A673 (cell line): ENCODE measurements around the gene PRDM16. TPM values are rescaled to one million over a fixed set of nuclear protein-coding genes. Genes with fewer than 3 reads are reported as not detected.

Experiments used
- BruUV-seq: library from RNA; stranded (reverse); fragments of 400-500 nt; replicated peaks from 2 replicates; lab custom pipeline; 2021; lab: Mats Ljungman, UMichigan
- CTCF ChIA-PET: fragments of 300-600 bp; sonication (Branson Sonifier 250); formaldehyde crosslinking; loops from one replicate; lab custom pipeline; 2022; ENCODE audit warnings: antibody characterized with exemption; lab: Charles Lee
- POLR2A ChIA-PET: fragments of 300-600 bp; sonication (Branson Sonifier 250); formaldehyde crosslinking; loops from one replicate; lab custom pipeline; 2022; ENCODE audit warnings: antibody characterized with exemption; ENCODE audit not compliant: low non-redundant PET; lab: Charles Lee
- DNase-seq: peaks from one replicate; pipeline ENCODE4 v3.0.0-alpha.2; 2015; ENCODE audit warnings: low spot score
- H3K27ac ChIP-seq: fragments of 200-600 bp; sonication (generic); 2 replicates; pipeline ENCODE4 v1.5.1; 2016; ENCODE audit warnings: mixed run types, low read depth, mild to moderate bottlenecking, mixed read lengths, antibody characterized with exemption, low read length; ENCODE audit not compliant: poor library complexity, severe bottlenecking
- H3K27me3 ChIP-seq: fragments of 200-600 bp; sonication (generic); replicated peaks from 2 replicates; pipeline ENCODE4 v1.6.1; 2017; ENCODE audit warnings: mixed run types, low read depth, mild to moderate bottlenecking, mixed read lengths, antibody characterized with exemption, low read length; ENCODE audit not compliant: insufficient read depth, poor library complexity
- H3K36me3 ChIP-seq: fragments of 200-600 bp; sonication (generic); 2 replicates; pipeline ENCODE4 v1.6.1; 2016; ENCODE audit warnings: mixed run types, mild to moderate bottlenecking, mixed read lengths, antibody characterized with exemption, low read length; ENCODE audit not compliant: insufficient read depth, poor library complexity, severe bottlenecking
- H3K4me1 ChIP-seq: fragments of 200-600 bp; sonication (generic); 2 replicates; pipeline ENCODE4 v1.6.1; 2017; ENCODE audit warnings: mixed run types, mild to moderate bottlenecking, mixed read lengths, antibody characterized with exemption, low read length; ENCODE audit not compliant: insufficient read depth, poor library complexity, severe bottlenecking
- H3K4me3 ChIP-seq: fragments of 200-600 bp; sonication (generic); 2 replicates; pipeline ENCODE4 v1.5.1; 2016; ENCODE audit warnings: low read depth, mixed run types, mild to moderate bottlenecking, mixed read lengths, low read length; ENCODE audit not compliant: poor library complexity, severe bottlenecking
- H3K9me3 ChIP-seq: fragments of 200-600 bp; sonication (generic); 2 replicates; pipeline ENCODE4 v1.6.1; 2016; ENCODE audit warnings: mixed run types, low read depth, mild to moderate bottlenecking, mixed read lengths, antibody characterized with exemption, low read length; ENCODE audit not compliant: poor library complexity, severe bottlenecking
- CTCF ChIP-seq: fragments of 300-800, 200-600 bp; sonication (generic); conservative IDR thresholded peaks from 2 replicates; pipeline ENCODE4 v1.5.1; 2017; ENCODE audit warnings: low read depth, mild to moderate bottlenecking, antibody characterized with exemption, low read length, moderate library complexity, mixed read lengths
- EZH2 ChIP-seq: fragments of 200-600 bp; sonication (generic); IDR thresholded peaks from 2 replicates; pipeline ENCODE4 v1.6.1; 2017; ENCODE audit warnings: borderline replicate concordance, low read depth, mild to moderate bottlenecking, mixed read lengths, antibody characterized with exemption, low read length; ENCODE audit not compliant: poor library complexity, severe bottlenecking
- intact Hi-C: fragments of 100-400 bp; cut with micrococcal nuclease; formaldehyde crosslinking; loops from one replicate; pipeline ENCODE4 v1.10.0; 2022; ENCODE audit not compliant: unreplicated experiment
- total RNA-seq: library from RNA; stranded (reverse); gene quantifications from 2 replicates; pipeline ENCODE4 v1.2.3, GENCODE V29; 2021

Gene PRDM16
- total RNA-seq, 1 experiment from 2014 or later = 0.49 TPM

GRCh38 chr1:3186526-3186921 lies 117.5 kb downstream of the PRDM16 start:
- Histone ChIP-seq H3K4me3 (no peak overlapping the region), H3K27me3 (no peaks in the 10 kb centered on the region), H3K36me3 (no peaks in the 10 kb centered on the region), H3K27ac (no peak overlapping the region), H3K9me3 (peaks cover 8% of the 10 kb centered on the region), H3K4me1 (no peaks in the 10 kb centered on the region)
- intact Hi-C loops = no loop called here
- CTCF ChIA-PET = no interaction called here
- POLR2A ChIA-PET = no interaction called here
- no TSS peak for BruUV-seq
- peak; percentile 45 for DNase-seq
- no peak for TF ChIP-seq CTCF
- TF ChIP-seq EZH2 = no peak

- DNase-seq = no peak
- H3K4me3 ChIP-seq = no peak overlapping the region
- H3K27ac ChIP-seq = no peak overlapping the region
- ChIA-PET POLR2A (no interaction called here), CTCF (no interaction called here)
- H3K4me1 ChIP-seq = no peaks in the 10 kb centered on the region
- no TSS peak for BruUV-seq
- intact Hi-C loops = no loop called here
- no peak for TF ChIP-seq CTCF
- no peak for TF ChIP-seq EZH2
- H3K9me3 ChIP-seq = peaks cover under 1% of the 10 kb centered on the region
- H3K27me3 ChIP-seq = no peaks in the 10 kb centered on the region
- H3K36me3 ChIP-seq = no peaks in the 10 kb centered on the region
Observed at GRCh38 chr1:3187415-3188149, 118.6 kb downstream of the PRDM16 start.

- H3K9me3 ChIP-seq = no peaks in the 10 kb centered on the region
- no peak overlapping the region for H3K27ac ChIP-seq
- H3K36me3 ChIP-seq = no peaks in the 10 kb centered on the region
- TF ChIP-seq CTCF (no peak), EZH2 (no peak)
- DNase-seq = no peak
- no peak overlapping the region for H3K4me3 ChIP-seq
- no TSS peak for BruUV-seq
- CTCF ChIA-PET = no interaction called here
- H3K4me1 ChIP-seq = no peaks in the 10 kb centered on the region
- intact Hi-C loops = no loop called here
- no peaks in the 10 kb centered on the region for H3K27me3 ChIP-seq
- POLR2A ChIA-PET = no interaction called here
Observed at GRCh38 chr1:3188150-3188971, 119.4 kb downstream of the PRDM16 start.
